Endothelial cell of umbilical vein (primary cell): ENCODE results near the gene RET. TPM values are rescaled to one million over a fixed set of nuclear protein-coding genes. Genes with fewer than 3 reads are reported as not detected.

Experiments used
- BruUV-seq: library from RNA; stranded (reverse); fragments of 400-500 nt; replicated peaks from 2 replicates; lab custom pipeline; 2021; lab: Mats Ljungman, UMichigan
- CTCF ChIA-PET: fragments of 300-600, 350-600 bp; sonication (Branson Sonifier 250); formaldehyde crosslinking; loops from one replicate; lab custom pipeline; 2021; ENCODE audit warnings: antibody characterized with exemption, inconsistent platforms; lab: Charles Lee
- POLR2A ChIA-PET: fragments of 300-600, 350-600 bp; sonication (Branson Sonifier 250); formaldehyde crosslinking; loops from one replicate; lab custom pipeline; 2021; ENCODE audit warnings: antibody characterized with exemption, inconsistent platforms; lab: Charles Lee
- DNase-seq: peaks from one replicate; pipeline ENCODE4 v3.0.0-alpha.2; 2011; ENCODE audit warnings: low read depth, low spot score
- FAIRE-seq: peaks from 2 replicates; lab custom pipeline; 2011; peaks lifted over from hg19 to GRCh38; lab: Jason Lieb, UNC
- H2AFZ ChIP-seq: 2 replicates; pipeline ENCODE4 v1.6.0; 2012; ENCODE audit warnings: low read depth, low read length, control low read depth, inconsistent platforms
- H3K27ac ChIP-seq: 2 replicates; pipeline ENCODE4 v1.5.1; 2011; ENCODE audit warnings: low read depth, mild to moderate bottlenecking, control low read depth, low read length, moderate library complexity; ENCODE audit not compliant: insufficient read depth
- H3K27me3 ChIP-seq, 2 experiments: 2 replicates each; pipeline versions ENCODE4 v1.6.0 to v1.6.1; 2011; ENCODE audit warnings: low read length in 2 of 2, mixed read lengths in 1 of 2; ENCODE audit not compliant: control insufficient read depth in 2 of 2, insufficient read depth in 2 of 2
- H3K36me3 ChIP-seq, 2 experiments: 2 replicates in 1 of 2; 3 replicates in 1 of 2; pipeline ENCODE4 v1.5.1; 2011; ENCODE audit warnings: low read length in 2 of 2, mild to moderate bottlenecking in 1 of 2, moderate library complexity in 1 of 2; ENCODE audit not compliant: control insufficient read depth in 2 of 2, insufficient read depth in 2 of 2; ENCODE audit errors: extremely low read depth in 1 of 2
- H3K4me1 ChIP-seq: 3 replicates; pipeline ENCODE4 v1.5.1; 2011; ENCODE audit warnings: mild to moderate bottlenecking, low read length; ENCODE audit not compliant: control insufficient read depth, insufficient read depth; ENCODE audit errors: extremely low read depth
- H3K4me2 ChIP-seq: 2 replicates; pipeline ENCODE4 v1.6.1; 2011; ENCODE audit warnings: low read length, control low read depth, mixed read lengths; ENCODE audit not compliant: insufficient read depth
- H3K4me3 ChIP-seq, 3 experiments: fragments of 200-600 bp in 1 of 3; sonication (generic), shearing (Covaris generic) in 1 of 3; replicated peaks in 1 of 3; 2 replicates each; pipeline ENCODE4 v1.5.1; 2011 to 2016; ENCODE audit warnings: control low read depth in 3 of 3, low read length in 3 of 3, mild to moderate bottlenecking in 2 of 3, inconsistent platforms in 1 of 3, low read depth in 1 of 3, moderate library complexity in 1 of 3; ENCODE audit not compliant: insufficient read depth in 1 of 3
- H3K79me2 ChIP-seq: 2 replicates; pipeline ENCODE4 v1.6.0; 2012; ENCODE audit warnings: low read length, inconsistent platforms; ENCODE audit not compliant: control insufficient read depth, insufficient read depth
- H3K9ac ChIP-seq: replicated peaks from 2 replicates; pipeline ENCODE3; 2011; ENCODE audit warnings: low read length, control low read depth; ENCODE audit not compliant: insufficient read depth; ENCODE audit errors: extremely low read depth
- H3K9me1 ChIP-seq: replicated peaks from 3 replicates; pipeline ENCODE4 v1.6.0; 2011; ENCODE audit warnings: mild to moderate bottlenecking, low read length; ENCODE audit not compliant: control insufficient read depth, insufficient read depth; ENCODE audit errors: extremely low read depth
- H3K9me3 ChIP-seq: replicated peaks from 2 replicates; pipeline ENCODE4 v1.5.1; 2012; ENCODE audit warnings: low read length, inconsistent platforms; ENCODE audit not compliant: control insufficient read depth, insufficient read depth
- H4K20me1 ChIP-seq: replicated peaks from 2 replicates; pipeline ENCODE3; 2011; ENCODE audit warnings: mild to moderate bottlenecking, low read length; ENCODE audit not compliant: control insufficient read depth, insufficient read depth; ENCODE audit errors: extremely low read depth
- CTCF ChIP-seq, 2 donors: IDR thresholded peaks; 1 replicate in 1 of 2; 2 replicates in 1 of 2; pipeline ENCODE4 v1.5.1; 2011; ENCODE audit warnings: low read length in 2 of 2, mild to moderate bottlenecking in 2 of 2, moderate library complexity in 2 of 2, control low read depth in 1 of 2, inconsistent platforms in 1 of 2, low read depth in 1 of 2; ENCODE audit not compliant: insufficient read depth in 1 of 2; ENCODE audit errors: extremely low read depth in 1 of 2
- EZH2 ChIP-seq: IDR thresholded peaks from 2 replicates; pipeline ENCODE4 v1.6.1; 2012; ENCODE audit warnings: borderline replicate concordance, low read depth, mild to moderate bottlenecking, moderate library complexity, low read length, inconsistent platforms; ENCODE audit not compliant: severe bottlenecking
- FOS ChIP-seq: IDR thresholded peaks from 2 replicates; pipeline ENCODE4 v1.6.1; 2011; ENCODE audit warnings: mild to moderate bottlenecking, low read length, moderate library complexity, borderline replicate concordance; ENCODE audit not compliant: insufficient read depth
- GATA2 ChIP-seq: IDR thresholded peaks from 2 replicates; pipeline ENCODE4 v1.7.0; 2011; ENCODE audit warnings: low read depth, mild to moderate bottlenecking, moderate library complexity, mixed read lengths, low read length; ENCODE audit not compliant: insufficient read length, insufficient read depth
- JUN ChIP-seq: IDR thresholded peaks from 2 replicates; pipeline ENCODE4 v1.6.1; 2011; ENCODE audit warnings: borderline replicate concordance, low read depth; ENCODE audit not compliant: insufficient read length, insufficient read depth
- MAX ChIP-seq: IDR thresholded peaks from 2 replicates; pipeline ENCODE4 v1.6.1; 2011; ENCODE audit not compliant: insufficient read depth, insufficient read length
- MYC ChIP-seq: IDR thresholded peaks from one replicate; pipeline ENCODE4 v1.6.1; 2011; ENCODE audit warnings: mild to moderate bottlenecking, low read depth, low read length
- POLR2A ChIP-seq: IDR thresholded peaks from 2 replicates; pipeline ENCODE4 v1.6.1; 2012; ENCODE audit warnings: low read depth, mild to moderate bottlenecking, control low read depth, low read length
- POLR2AphosphoS5 ChIP-seq: IDR thresholded peaks from 2 replicates; pipeline ENCODE4 v1.6.1; 2012; ENCODE audit warnings: low read depth, mild to moderate bottlenecking, control low read depth, low read length, moderate library complexity; ENCODE audit not compliant: insufficient read depth
- dilution Hi-C: fragments of 300-500 bp; cut with MboI; formaldehyde crosslinking; loops from one replicate; pipeline ENCODE4 v1.15.0; 2019; ENCODE audit warnings: low sequenced_read_pairs; ENCODE audit not compliant: extremely low pct_ligation_motif_present
- intact Hi-C: fragments of 100-400 bp; cut with micrococcal nuclease; formaldehyde crosslinking; loops from one replicate; pipeline ENCODE4 v1.10.0; 2022
- polyA plus RNA-seq, 4 experiments: library from polyadenylated mRNA; depleted of rRNA in 3 of 4; stranded (reverse) in 3 of 4; unstranded in 1 of 4; fragments of >200 nt; gene quantifications; 2 replicates each; pipeline versions ENCODE4 v1.2.1 to v1.2.3, GENCODE V29; 2011 to 2012; ENCODE audit warnings: missing spikeins in 1 of 4
- total RNA-seq: library from RNA; stranded (reverse); gene quantifications from 2 replicates; pipeline ENCODE4 v1.2.3, GENCODE V29; 2021

RET gene
- total and polyA plus RNA-seq, 2 donors (not counting 3 experiments of a cell fraction or from before 2014, with no cell fraction given) = 0.04 to 0.22 TPM

GRCh38 chr10:43059336-43059720, 17.5 kb upstream of the RET start:
- Histone ChIP-seq H3K4me2 (no peak overlapping the region), H3K36me3 (no peaks in the 10 kb centered on the region), H3K4me3 (no peak overlapping the region), H3K9me3 (no peaks in the 10 kb centered on the region), H2AFZ (no peak overlapping the region), H4K20me1 (no peaks in the 10 kb centered on the region), H3K27me3 (no peaks in the 10 kb centered on the region), H3K4me1 (no peaks in the 10 kb centered on the region), H3K9ac (no peak overlapping the region), H3K9me1 (no peaks in the 10 kb centered on the region), H3K27ac (no peak overlapping the region), H3K79me2 (no peaks in the 10 kb centered on the region)
- DNase-seq (no peak), FAIRE-seq (no peak)
- no peak for TF ChIP-seq MAX
- no peak for TF ChIP-seq FOS
- TF ChIP-seq EZH2 = no peak
- no peak for TF ChIP-seq GATA2
- no peak for TF ChIP-seq JUN
- no peak for TF ChIP-seq MYC
- no peak for TF ChIP-seq CTCF (IDR thresholded peaks at IDR 0.05; ENCODE audit: extremely low read depth in 1 of 2, insufficient read depth in 1 of 2, low read depth in 1 of 2, low read length in 2 of 2)
- TF ChIP-seq POLR2A = no peak
- no peak for TF ChIP-seq POLR2AphosphoS5
- POLR2A ChIA-PET = no interaction called here
- intact Hi-C loops = no loop called here
- no TSS peak for BruUV-seq
- dilution Hi-C loops = no loop called here
- CTCF ChIA-PET = no interaction called here
